Endothelial cell of umbilical vein (primary cell): ENCODE results near the gene PPFIA1. TPM values are rescaled to one million over a fixed set of nuclear protein-coding genes. Genes with fewer than 3 reads are reported as not detected.
A peak's percentile ranks its signal among the peaks of the same experiment; 100 is the strongest.

Source experiments
- BruUV-seq: library from RNA; stranded (reverse); fragments of 400-500 nt; replicated peaks from 2 replicates; lab custom pipeline; 2021; lab: Mats Ljungman, UMichigan
- CTCF ChIA-PET: fragments of 300-600, 350-600 bp; sonication (Branson Sonifier 250); formaldehyde crosslinking; loops from one replicate; lab custom pipeline; 2021; ENCODE audit warnings: antibody characterized with exemption, inconsistent platforms; lab: Charles Lee
- POLR2A ChIA-PET: fragments of 300-600, 350-600 bp; sonication (Branson Sonifier 250); formaldehyde crosslinking; loops from one replicate; lab custom pipeline; 2021; ENCODE audit warnings: antibody characterized with exemption, inconsistent platforms; lab: Charles Lee
- DNase-seq: peaks from one replicate; pipeline ENCODE4 v3.0.0-alpha.2; 2011; ENCODE audit warnings: low read depth, low spot score
- FAIRE-seq: peaks from 2 replicates; lab custom pipeline; 2011; peaks lifted over from hg19 to GRCh38; lab: Jason Lieb, UNC
- H2AFZ ChIP-seq: 2 replicates; pipeline ENCODE4 v1.6.0; 2012; ENCODE audit warnings: low read depth, low read length, control low read depth, inconsistent platforms
- H3K27ac ChIP-seq: 2 replicates; pipeline ENCODE4 v1.5.1; 2011; ENCODE audit warnings: low read depth, mild to moderate bottlenecking, control low read depth, low read length, moderate library complexity; ENCODE audit not compliant: insufficient read depth
- H3K27me3 ChIP-seq, 2 experiments: 2 replicates each; pipeline versions ENCODE4 v1.6.0 to v1.6.1; 2011; ENCODE audit warnings: low read length in 2 of 2, mixed read lengths in 1 of 2; ENCODE audit not compliant: control insufficient read depth in 2 of 2, insufficient read depth in 2 of 2
- H3K36me3 ChIP-seq, 2 experiments: 2 replicates in 1 of 2; 3 replicates in 1 of 2; pipeline ENCODE4 v1.5.1; 2011; ENCODE audit warnings: low read length in 2 of 2, mild to moderate bottlenecking in 1 of 2, moderate library complexity in 1 of 2; ENCODE audit not compliant: control insufficient read depth in 2 of 2, insufficient read depth in 2 of 2; ENCODE audit errors: extremely low read depth in 1 of 2
- H3K4me1 ChIP-seq: 3 replicates; pipeline ENCODE4 v1.5.1; 2011; ENCODE audit warnings: mild to moderate bottlenecking, low read length; ENCODE audit not compliant: control insufficient read depth, insufficient read depth; ENCODE audit errors: extremely low read depth
- H3K4me2 ChIP-seq: 2 replicates; pipeline ENCODE4 v1.6.1; 2011; ENCODE audit warnings: low read length, control low read depth, mixed read lengths; ENCODE audit not compliant: insufficient read depth
- H3K4me3 ChIP-seq, 3 experiments: fragments of 200-600 bp in 1 of 3; sonication (generic), shearing (Covaris generic) in 1 of 3; replicated peaks in 1 of 3; 2 replicates each; pipeline ENCODE4 v1.5.1; 2011 to 2016; ENCODE audit warnings: control low read depth in 3 of 3, low read length in 3 of 3, mild to moderate bottlenecking in 2 of 3, inconsistent platforms in 1 of 3, low read depth in 1 of 3, moderate library complexity in 1 of 3; ENCODE audit not compliant: insufficient read depth in 1 of 3
- H3K79me2 ChIP-seq: 2 replicates; pipeline ENCODE4 v1.6.0; 2012; ENCODE audit warnings: low read length, inconsistent platforms; ENCODE audit not compliant: control insufficient read depth, insufficient read depth
- H3K9ac ChIP-seq: replicated peaks from 2 replicates; pipeline ENCODE3; 2011; ENCODE audit warnings: low read length, control low read depth; ENCODE audit not compliant: insufficient read depth; ENCODE audit errors: extremely low read depth
- H3K9me1 ChIP-seq: replicated peaks from 3 replicates; pipeline ENCODE4 v1.6.0; 2011; ENCODE audit warnings: mild to moderate bottlenecking, low read length; ENCODE audit not compliant: control insufficient read depth, insufficient read depth; ENCODE audit errors: extremely low read depth
- H3K9me3 ChIP-seq: replicated peaks from 2 replicates; pipeline ENCODE4 v1.5.1; 2012; ENCODE audit warnings: low read length, inconsistent platforms; ENCODE audit not compliant: control insufficient read depth, insufficient read depth
- H4K20me1 ChIP-seq: replicated peaks from 2 replicates; pipeline ENCODE3; 2011; ENCODE audit warnings: mild to moderate bottlenecking, low read length; ENCODE audit not compliant: control insufficient read depth, insufficient read depth; ENCODE audit errors: extremely low read depth
- CTCF ChIP-seq, 2 donors: IDR thresholded peaks; 1 replicate in 1 of 2; 2 replicates in 1 of 2; pipeline ENCODE4 v1.5.1; 2011; ENCODE audit warnings: low read length in 2 of 2, mild to moderate bottlenecking in 2 of 2, moderate library complexity in 2 of 2, control low read depth in 1 of 2, inconsistent platforms in 1 of 2, low read depth in 1 of 2; ENCODE audit not compliant: insufficient read depth in 1 of 2; ENCODE audit errors: extremely low read depth in 1 of 2
- EZH2 ChIP-seq: IDR thresholded peaks from 2 replicates; pipeline ENCODE4 v1.6.1; 2012; ENCODE audit warnings: borderline replicate concordance, low read depth, mild to moderate bottlenecking, moderate library complexity, low read length, inconsistent platforms; ENCODE audit not compliant: severe bottlenecking
- FOS ChIP-seq: IDR thresholded peaks from 2 replicates; pipeline ENCODE4 v1.6.1; 2011; ENCODE audit warnings: mild to moderate bottlenecking, low read length, moderate library complexity, borderline replicate concordance; ENCODE audit not compliant: insufficient read depth
- GATA2 ChIP-seq: IDR thresholded peaks from 2 replicates; pipeline ENCODE4 v1.7.0; 2011; ENCODE audit warnings: low read depth, mild to moderate bottlenecking, moderate library complexity, mixed read lengths, low read length; ENCODE audit not compliant: insufficient read length, insufficient read depth
- JUN ChIP-seq: IDR thresholded peaks from 2 replicates; pipeline ENCODE4 v1.6.1; 2011; ENCODE audit warnings: borderline replicate concordance, low read depth; ENCODE audit not compliant: insufficient read length, insufficient read depth
- MYC ChIP-seq: IDR thresholded peaks from one replicate; pipeline ENCODE4 v1.6.1; 2011; ENCODE audit warnings: mild to moderate bottlenecking, low read depth, low read length
- POLR2A ChIP-seq: IDR thresholded peaks from 2 replicates; pipeline ENCODE4 v1.6.1; 2012; ENCODE audit warnings: low read depth, mild to moderate bottlenecking, control low read depth, low read length
- POLR2AphosphoS5 ChIP-seq: IDR thresholded peaks from 2 replicates; pipeline ENCODE4 v1.6.1; 2012; ENCODE audit warnings: low read depth, mild to moderate bottlenecking, control low read depth, low read length, moderate library complexity; ENCODE audit not compliant: insufficient read depth
- dilution Hi-C: fragments of 300-500 bp; cut with MboI; formaldehyde crosslinking; loops from one replicate; pipeline ENCODE4 v1.15.0; 2019; ENCODE audit warnings: low sequenced_read_pairs; ENCODE audit not compliant: extremely low pct_ligation_motif_present
- intact Hi-C: fragments of 100-400 bp; cut with micrococcal nuclease; formaldehyde crosslinking; loops from one replicate; pipeline ENCODE4 v1.10.0; 2022
- polyA plus RNA-seq, 4 experiments: library from polyadenylated mRNA; depleted of rRNA in 3 of 4; stranded (reverse) in 3 of 4; unstranded in 1 of 4; fragments of >200 nt; gene quantifications; 2 replicates each; pipeline versions ENCODE4 v1.2.1 to v1.2.3, GENCODE V29; 2011 to 2012; ENCODE audit warnings: missing spikeins in 1 of 4
- total RNA-seq: library from RNA; stranded (reverse); gene quantifications from 2 replicates; pipeline ENCODE4 v1.2.3, GENCODE V29; 2021
- TF ChIP-seq, protein P1 (sequence below): IDR thresholded peaks from 2 replicates; pipeline ENCODE4 v1.6.1; 2011; ENCODE audit not compliant: insufficient read depth, insufficient read length

Gene PPFIA1
- total and polyA plus RNA-seq, 2 donors (not counting 3 experiments of a cell fraction or from before 2014, with no cell fraction given), result 44.3 to 60.9 TPM

- Histone ChIP-seq H3K9ac (peak overlapping the region; percentile 87), H2AFZ (peak overlapping the region; percentile 66), H3K4me3 (peak overlapping the region; percentile 60 to 87 (median 86)), H3K36me3 (peaks cover 10 to 11% of the 10 kb centered on the region in 2 experiments), H3K9me1 (no peaks in the 10 kb centered on the region), H3K27ac (no peak overlapping the region), H3K27me3 (peaks cover 0 to 3% of the 10 kb centered on the region in 2 experiments), H4K20me1 (peaks cover 2% of the 10 kb centered on the region), H3K4me1 (peaks cover 15% of the 10 kb centered on the region), H3K9me3 (no peaks in the 10 kb centered on the region), H3K79me2 (peaks cover 49% of the 10 kb centered on the region), H3K4me2 (peak overlapping the region; percentile 91)
- no TSS peak for BruUV-seq
- intact Hi-C loops, result loop anchor here (2.0 kb wide), 2 partner anchors 35 to 127 kb away; partner anchors contain the start of gene CTTN
- ChIA-PET POLR2A (no interaction called here), CTCF (interaction anchor here (1.1 to 1.4 kb wide), 2 partner anchors 13 to 46 kb away, joined by 3 to 6 read pairs; no protein-coding TSS in a partner anchor)
- no peak for DNase-seq
- FAIRE-seq, result no peak
- dilution Hi-C loops, result no loop called here
- TF ChIP-seq, protein P1, sequence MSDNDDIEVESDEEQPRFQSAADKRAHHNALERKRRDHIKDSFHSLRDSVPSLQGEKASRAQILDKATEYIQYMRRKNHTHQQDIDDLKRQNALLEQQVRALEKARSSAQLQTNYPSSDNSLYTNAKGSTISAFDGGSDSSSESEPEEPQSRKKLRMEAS, result no peak
- no peak for TF ChIP-seq GATA2
- no peak for TF ChIP-seq EZH2
- TF ChIP-seq CTCF (IDR thresholded peaks at IDR 0.05; ENCODE audit: extremely low read depth in 1 of 2, insufficient read depth in 1 of 2, low read depth in 1 of 2, low read length in 2 of 2), result no peak
Measured at GRCh38 chr11:70271649-70271953, 1.1 kb downstream of the PPFIA1 start.

DNA sequence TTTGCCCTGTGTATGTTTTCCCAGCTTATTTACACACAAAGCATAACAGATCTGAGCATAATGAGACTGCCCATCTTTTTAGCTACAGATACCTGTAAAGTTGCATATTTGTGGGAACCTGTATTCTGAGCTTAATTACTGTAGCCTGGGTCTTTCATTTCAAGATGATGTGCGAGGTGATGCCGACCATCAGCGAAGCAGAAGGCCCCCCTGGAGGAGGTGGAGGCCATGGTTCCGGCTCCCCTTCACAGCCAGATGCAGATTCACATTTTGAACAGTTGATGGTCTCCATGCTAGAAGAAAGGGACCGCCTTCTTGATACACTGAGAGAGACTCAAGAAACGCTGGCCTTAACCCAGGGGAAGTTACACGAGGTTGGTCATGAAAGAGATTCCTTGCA is 1.5 kb downstream of the PPFIA1 start:
- peaks cover 2% of the 10 kb centered on the region for H4K20me1 ChIP-seq
- peak overlapping the region; percentile 5 for H3K9ac ChIP-seq
- peaks cover 49% of the 10 kb centered on the region for H3K79me2 ChIP-seq
- dilution Hi-C loops (no loop called here), intact Hi-C loops (no loop called here)
- DNase-seq (no peak), FAIRE-seq (no peak)
- H3K36me3 ChIP-seq, result peaks cover 10 to 11% of the 10 kb centered on the region in 2 experiments
- H3K27me3 ChIP-seq, result peaks cover 0 to 3% of the 10 kb centered on the region in 2 experiments
- H3K4me3 ChIP-seq, result no peak overlapping the region
- H2AFZ ChIP-seq, result no peak overlapping the region
- H3K9me1 ChIP-seq, result no peaks in the 10 kb centered on the region
- POLR2A ChIA-PET, result no interaction called here
- H3K4me1 ChIP-seq, result peaks cover 15% of the 10 kb centered on the region
- H3K27ac ChIP-seq, result no peak overlapping the region
- no peaks in the 10 kb centered on the region for H3K9me3 ChIP-seq
- TSS peak; percentile 30 for BruUV-seq
- CTCF ChIA-PET, result interaction anchor here (1.1 to 1.4 kb wide), 2 partner anchors 13 to 46 kb away, joined by 3 to 6 read pairs; no protein-coding TSS in a partner anchor
- TF ChIP-seq EZH2 (no peak), CTCF (IDR thresholded peaks at IDR 0.05; ENCODE audit: extremely low read depth in 1 of 2, insufficient read depth in 1 of 2, low read depth in 1 of 2, low read length in 2 of 2) (no peak), POLR2A (no peak), MYC (no peak), FOS (no peak), GATA2 (no peak), POLR2AphosphoS5 (no peak), JUN (no peak)
- TF ChIP-seq, protein P1, result no peak
- H3K4me2 ChIP-seq, result peak overlapping the region; percentile 91
